Neural crest cell (in vitro differentiated cells): ENCODE data around the gene KSR1. TPM values are rescaled to one million over a fixed set of nuclear protein-coding genes. Genes with fewer than 3 reads are reported as not detected.

Experiments
- DNase-seq: peaks from one replicate; pipeline ENCODE4 v3.0.0; 2021; ENCODE audit warnings: low read depth, mixed read lengths, low spot score
- H3K27ac Mint-ChIP-seq: one replicate; pipeline ENCODE4 v1.8.0; 2021; ENCODE audit warnings: mild to moderate bottlenecking, mixed read lengths; ENCODE audit not compliant: unreplicated experiment
- H3K27me3 Mint-ChIP-seq: 2 replicates; pipeline ENCODE4 v1.8.0; 2021; ENCODE audit warnings: low read depth, mild to moderate bottlenecking, mixed read lengths
- H3K36me3 Mint-ChIP-seq: 2 replicates; pipeline ENCODE4 v1.8.0; 2021; ENCODE audit warnings: low read depth, mild to moderate bottlenecking, mixed read lengths
- H3K4me1 Mint-ChIP-seq: 2 replicates; pipeline ENCODE4 v1.8.0; 2021; ENCODE audit warnings: mixed read lengths
- H3K4me3 Mint-ChIP-seq: one replicate; pipeline ENCODE4 v1.8.0; 2021; ENCODE audit warnings: mild to moderate bottlenecking, mixed read lengths
- H3K9me3 Mint-ChIP-seq: 2 replicates; pipeline ENCODE4 v1.8.0; 2021; ENCODE audit warnings: mixed read lengths
- CTCF ChIP-seq: fragments of 200-600 bp; sonication (generic); conservative IDR thresholded peaks from 2 replicates; pipeline ENCODE4 v1.5.0; 2021; ENCODE audit warnings: antibody characterized with exemption, mild to moderate bottlenecking
- total RNA-seq: library from RNA; stranded (reverse); gene quantifications from 2 replicates; pipeline ENCODE4 v1.2.1, GENCODE V29; 2021

KSR1 gene
- total RNA-seq, 1 donor from 2014 or later = 28.0 TPM

GRCh38 chr17:27591986-27592385 lies 135.7 kb downstream of the KSR1 start:
- Mint-ChIP-seq H3K9me3 (no peaks in the 10 kb centered on the region), H3K27me3 (no peaks in the 10 kb centered on the region), H3K36me3 (no peaks in the 10 kb centered on the region), H3K4me1 (no peaks in the 10 kb centered on the region), H3K27ac (peak overlapping the region; percentile 92), H3K4me3 (no peak overlapping the region)
- no peak for TF ChIP-seq CTCF
- DNase-seq = no peak

GRCh38 chr17:27593232-27593856 lies 137.1 kb downstream of the KSR1 start:
- H3K4me1 Mint-ChIP-seq = no peaks in the 10 kb centered on the region
- no peak overlapping the region for H3K27ac Mint-ChIP-seq
- no peaks in the 10 kb centered on the region for H3K27me3 Mint-ChIP-seq
- no peaks in the 10 kb centered on the region for H3K36me3 Mint-ChIP-seq
- no peaks in the 10 kb centered on the region for H3K9me3 Mint-ChIP-seq
- no peak for DNase-seq
- TF ChIP-seq CTCF = no peak
- H3K4me3 Mint-ChIP-seq = no peak overlapping the region

- TF ChIP-seq CTCF = no peak
These were observed 137.6 kb downstream of the KSR1 start for GRCh38 chr17:27593857-27594255.

GRCh38 chr17:27595208-27595607 lies 139.0 kb downstream of the KSR1 start:
- no peak overlapping the region for H3K4me3 Mint-ChIP-seq
- DNase-seq = no peak
- no peaks in the 10 kb centered on the region for H3K27me3 Mint-ChIP-seq
- TF ChIP-seq CTCF = no peak
- no peaks in the 10 kb centered on the region for H3K36me3 Mint-ChIP-seq
- no peaks in the 10 kb centered on the region for H3K9me3 Mint-ChIP-seq
- H3K4me1 Mint-ChIP-seq = peaks cover 4% of the 10 kb centered on the region
- H3K27ac Mint-ChIP-seq = no peak overlapping the region

More at GRCh38 chr17:27593857-27594255, 137.6 kb downstream of the KSR1 start:
- Mint-ChIP-seq H3K4me3 (no peak overlapping the region), H3K27ac (no peak overlapping the region), H3K9me3 (no peaks in the 10 kb centered on the region), H3K36me3 (no peaks in the 10 kb centered on the region), H3K27me3 (no peaks in the 10 kb centered on the region), H3K4me1 (no peaks in the 10 kb centered on the region)
- no peak for DNase-seq

- no peaks in the 10 kb centered on the region for H3K9me3 Mint-ChIP-seq
- no peaks in the 10 kb centered on the region for H3K27me3 Mint-ChIP-seq
- no peaks in the 10 kb centered on the region for H3K36me3 Mint-ChIP-seq
- no peak overlapping the region for H3K27ac Mint-ChIP-seq
- no peak overlapping the region for H3K4me3 Mint-ChIP-seq
- no peak for DNase-seq
- H3K4me1 Mint-ChIP-seq = peaks cover 4% of the 10 kb centered on the region
- TF ChIP-seq CTCF = no peak
These were observed 139.8 kb downstream of the KSR1 start for GRCh38 chr17:27596096-27596495.
